Measurements from ENCODE around the gene LGALS9.
"Not testable (repeated sequence)": the region's sequence is repeated elsewhere in the genome, so short reads cannot be mapped to it uniquely, and the experiment has no call there.

Gene LGALS9

GRCh38 chr17:27669136-27669535 is 38.1 kb downstream of the LGALS9 start:
- no peak overlapping the region for H3K27ac ChIP-seq
- no peaks in the 10 kb centered on the region for H3K9me3 ChIP-seq (ENCODE audit: control insufficient read depth, low read length)
- H3K27me3 ChIP-seq (ENCODE audit: control insufficient read depth, insufficient read depth, low read length) = no peaks in the 10 kb centered on the region
- TF ChIP-seq CTCF (IDR thresholded peaks at IDR 0.05) = no peak
- H3K9ac ChIP-seq = no peak overlapping the region
- H3K4me2 ChIP-seq (ENCODE audit: low read length) = no peak overlapping the region
- H3K4me1 ChIP-seq = no peaks in the 10 kb centered on the region
- no peaks in the 10 kb centered on the region for H3K79me2 ChIP-seq
- no peaks in the 10 kb centered on the region for H3K36me3 ChIP-seq (ENCODE audit: control insufficient read depth, insufficient read depth, low read length)
- H2AFZ ChIP-seq = no peak overlapping the region
- H3K4me3 ChIP-seq (ENCODE audit: low read depth, low read length) = no peak overlapping the region

- Histone ChIP-seq H3K79me2 (no peaks in the 10 kb centered on the region), H3K36me3 (ENCODE audit: control insufficient read depth, insufficient read depth, low read length) (no peaks in the 10 kb centered on the region), H3K9ac (no peak overlapping the region)
Observed at GRCh38 chr17:27669850-27670249, 38.9 kb downstream of the LGALS9 start.

GRCh38 chr17:27670791-27671590 is 40.0 kb downstream of the LGALS9 start:
- Histone ChIP-seq H3K79me2 (no peaks in the 10 kb centered on the region), H3K36me3 (ENCODE audit: control insufficient read depth, insufficient read depth, low read length) (no peaks in the 10 kb centered on the region), H3K9me3 (ENCODE audit: control insufficient read depth, low read length) (no peaks in the 10 kb centered on the region)

More at GRCh38 chr17:27669850-27670249, 38.9 kb downstream of the LGALS9 start:
- no peak overlapping the region for H3K4me3 ChIP-seq (ENCODE audit: low read depth, low read length)
- no peak overlapping the region for H2AFZ ChIP-seq
- no peaks in the 10 kb centered on the region for H3K9me3 ChIP-seq (ENCODE audit: control insufficient read depth, low read length)
- H3K4me2 ChIP-seq (ENCODE audit: low read length) = no peak overlapping the region
- no peaks in the 10 kb centered on the region for H3K27me3 ChIP-seq (ENCODE audit: control insufficient read depth, insufficient read depth, low read length)
- H3K4me1 ChIP-seq = no peaks in the 10 kb centered on the region
- no peak overlapping the region for H3K27ac ChIP-seq
- no peak for TF ChIP-seq CTCF (IDR thresholded peaks at IDR 0.05)

GRCh38 chr17:27671591-27671910 is 40.6 kb downstream of the LGALS9 start:
- no peak for TF ChIP-seq CTCF (IDR thresholded peaks at IDR 0.05)
- Histone ChIP-seq H3K9ac (no peak overlapping the region), H3K79me2 (no peaks in the 10 kb centered on the region), H3K4me2 (ENCODE audit: low read length) (no peak overlapping the region), H3K9me3 (ENCODE audit: control insufficient read depth, low read length) (no peaks in the 10 kb centered on the region), H3K27ac (no peak overlapping the region), H3K36me3 (ENCODE audit: control insufficient read depth, insufficient read depth, low read length) (no peaks in the 10 kb centered on the region), H2AFZ (no peak overlapping the region), H3K4me1 (no peaks in the 10 kb centered on the region), H3K4me3 (ENCODE audit: low read depth, low read length) (no peak overlapping the region), H3K27me3 (ENCODE audit: control insufficient read depth, insufficient read depth, low read length) (no peaks in the 10 kb centered on the region)

More at GRCh38 chr17:27670791-27671590, 40.0 kb downstream of the LGALS9 start:
- H3K27ac ChIP-seq = no peak overlapping the region
- no peak overlapping the region for H2AFZ ChIP-seq
- no peak overlapping the region for H3K9ac ChIP-seq
- no peak overlapping the region for H3K4me2 ChIP-seq (ENCODE audit: low read length)
- H3K4me3 ChIP-seq (ENCODE audit: low read depth, low read length) = no peak overlapping the region
- no peaks in the 10 kb centered on the region for H3K27me3 ChIP-seq (ENCODE audit: control insufficient read depth, insufficient read depth, low read length)
- no peak for TF ChIP-seq CTCF (IDR thresholded peaks at IDR 0.05)
- no peaks in the 10 kb centered on the region for H3K4me1 ChIP-seq

GRCh38 chr17:27671977-27672480 is 41.0 kb downstream of the LGALS9 start:
- not testable (repeated sequence) for H3K4me3 ChIP-seq (ENCODE audit: low read depth, low read length); H2AFZ ChIP-seq; H3K4me1 ChIP-seq; H3K4me2 ChIP-seq (ENCODE audit: low read length); H3K9me3 ChIP-seq (ENCODE audit: control insufficient read depth, low read length); H3K79me2 ChIP-seq; H3K27ac ChIP-seq; H3K9ac ChIP-seq; H3K36me3 ChIP-seq (ENCODE audit: control insufficient read depth, insufficient read depth, low read length); H3K27me3 ChIP-seq (ENCODE audit: control insufficient read depth, insufficient read depth, low read length)
